ENCODE data around the gene LUC7L.
"Not testable (repeated sequence)": the region's sequence is repeated elsewhere in the genome, so short reads cannot be mapped to it uniquely, and the experiment has no call there.

The LUC7L gene

DNA sequence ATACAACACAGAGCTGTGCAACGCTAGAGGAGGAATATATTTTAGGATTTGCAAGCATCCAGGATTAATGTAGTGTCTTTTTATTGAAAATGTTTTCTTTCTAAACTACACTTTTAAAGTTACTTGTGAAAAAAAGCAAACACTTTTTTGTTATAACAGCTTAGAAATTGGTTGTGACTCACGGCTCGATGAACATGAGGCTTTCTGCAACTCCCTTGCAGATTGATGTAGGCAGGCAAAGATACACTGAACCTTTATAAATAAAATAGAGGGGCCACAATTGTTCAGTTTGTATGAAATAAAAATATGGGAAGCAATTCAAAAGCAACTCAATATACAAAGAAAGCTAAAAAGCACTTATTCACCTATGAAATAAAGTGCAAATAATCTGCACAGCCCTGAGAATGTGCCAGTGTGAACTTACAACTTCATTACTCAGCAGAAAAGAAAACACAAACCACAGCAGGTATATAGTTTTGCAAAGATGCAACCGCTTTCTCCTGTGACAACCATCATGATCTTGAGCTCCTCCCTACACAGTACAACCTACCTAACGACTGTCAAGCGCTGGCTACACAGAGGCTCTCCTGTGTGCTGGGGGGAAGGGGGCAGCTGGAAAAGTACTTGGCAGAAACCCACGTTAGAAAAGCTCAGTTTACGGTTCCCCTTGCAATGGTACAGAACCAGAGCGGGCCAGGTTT lies 948 bp downstream of the LUC7L start:
- no peak for DNase-seq

DNA sequence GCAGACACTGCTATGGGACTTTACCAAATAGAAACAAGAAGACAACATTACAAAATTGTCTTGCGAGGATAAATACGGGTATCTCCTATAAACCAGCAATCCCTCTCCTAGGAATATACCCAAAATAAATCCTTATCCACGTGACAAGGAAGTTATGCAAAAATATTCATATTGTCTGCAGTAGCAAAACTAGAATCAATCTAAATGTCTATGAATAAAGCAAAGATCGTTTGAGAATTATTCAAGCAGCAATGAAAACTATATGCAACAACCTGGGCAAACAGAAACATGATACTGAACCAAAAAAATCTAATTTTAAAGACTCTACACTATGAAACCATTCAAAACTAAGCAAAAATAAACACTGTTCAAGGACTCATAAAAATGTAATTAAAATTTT lies 9.2 kb downstream of the LUC7L start:
- DNase-seq = no peak

DNA sequence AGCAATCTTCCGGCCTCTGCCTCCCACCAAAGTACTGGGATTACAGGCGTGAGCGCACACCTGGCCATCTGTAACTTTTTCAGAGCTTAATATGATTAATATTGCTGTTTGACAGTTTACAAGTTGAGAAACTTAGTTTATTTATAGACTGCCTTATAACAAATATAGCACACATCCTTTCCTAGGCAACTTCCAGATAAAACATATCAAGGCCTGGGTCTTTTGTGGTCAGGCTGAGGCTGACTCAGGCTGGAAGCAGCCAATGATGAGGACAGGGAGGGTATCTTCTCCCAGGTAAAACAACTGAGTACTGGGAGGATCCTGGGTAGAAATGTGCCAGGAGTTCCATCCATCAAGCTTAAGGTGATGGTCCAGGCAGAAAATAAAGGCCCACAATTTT lies 16.2 kb downstream of the LUC7L start:
- DNase-seq = no peak

DNA sequence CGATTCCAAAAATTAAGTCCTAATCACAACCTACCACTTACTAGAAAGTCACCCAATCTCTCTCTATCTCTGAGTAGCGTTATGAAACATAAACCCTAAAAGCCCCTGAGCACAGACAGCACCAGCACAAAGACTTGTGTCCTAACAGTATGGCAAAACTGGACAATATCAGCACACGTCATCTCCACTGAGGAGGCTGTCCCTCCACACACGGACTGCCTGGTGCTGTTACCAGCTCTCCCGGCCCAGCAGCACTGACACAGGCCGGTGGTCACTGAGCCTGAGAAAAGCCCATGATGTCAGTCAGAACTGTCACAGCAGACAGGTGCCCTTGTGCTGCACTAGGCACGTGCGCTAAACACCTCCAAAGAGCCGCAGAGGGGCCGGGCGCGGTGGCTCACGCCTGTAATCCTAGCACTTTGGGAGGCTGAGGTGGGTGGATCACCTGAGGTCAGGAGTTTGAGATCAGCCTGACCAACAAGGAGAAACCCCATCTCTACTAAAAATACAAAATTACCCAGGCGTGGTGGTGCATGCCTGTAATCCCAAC lies 17.5 kb downstream of the LUC7L start:
- not testable (repeated sequence) for DNase-seq

DNA sequence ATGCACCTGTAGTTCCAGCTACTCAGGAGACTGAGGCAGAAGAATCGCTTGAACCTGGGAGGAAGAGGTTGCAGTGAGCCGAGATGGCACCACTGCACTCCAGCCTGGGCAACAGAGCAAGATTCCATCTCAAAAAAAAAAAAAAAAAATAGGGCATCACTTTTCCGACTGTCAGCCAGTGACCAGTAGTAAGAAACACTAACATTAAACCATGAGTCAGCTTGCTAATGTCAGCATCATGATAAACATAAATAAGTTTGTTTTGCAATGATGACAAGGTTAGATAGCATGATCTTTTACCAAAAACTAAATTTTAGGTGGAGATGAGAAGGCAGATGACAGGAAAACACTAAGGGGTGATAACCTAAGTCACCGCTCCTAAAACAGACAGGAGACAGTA lies 19.9 kb downstream of the LUC7L start:
- not testable (repeated sequence) for DNase-seq

DNA sequence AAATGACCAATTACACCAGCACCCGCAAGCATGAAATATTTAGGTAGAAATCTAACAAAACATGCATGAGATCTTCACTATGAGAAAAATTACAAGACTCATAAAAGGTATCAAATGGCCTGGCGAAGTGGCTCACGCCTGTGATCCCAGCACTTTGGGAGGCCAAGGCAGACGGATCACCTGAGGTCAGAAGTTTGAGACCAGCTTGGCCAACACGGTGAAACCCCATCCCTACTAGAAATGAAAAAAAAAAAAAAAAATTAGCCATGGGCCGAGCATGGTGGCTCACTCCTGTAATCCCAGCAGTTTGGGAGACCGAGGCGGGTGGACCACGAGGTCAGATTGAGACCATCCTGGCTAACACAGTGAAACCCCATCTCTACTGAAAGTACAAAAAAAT lies 25.2 kb downstream of the LUC7L start:
- not testable (repeated sequence) for DNase-seq

DNA sequence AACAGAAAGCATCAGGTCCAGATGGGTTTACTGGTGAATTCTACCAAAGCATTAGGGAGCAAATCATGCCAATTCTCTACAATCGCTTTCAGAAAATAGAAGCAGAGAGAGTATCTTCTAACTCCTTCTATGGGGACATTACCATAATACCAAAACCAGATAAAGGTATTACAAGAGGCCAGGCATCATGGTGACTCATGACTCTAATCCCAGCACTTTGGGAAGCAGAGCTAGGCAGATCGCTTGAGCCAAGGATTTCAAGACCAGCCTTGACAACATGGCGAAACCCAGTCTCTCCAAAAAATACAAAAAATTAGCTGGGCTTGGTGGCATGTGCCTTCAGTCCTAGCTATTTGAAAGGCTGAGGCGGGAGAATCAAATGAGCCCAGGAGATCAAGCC lies 26.0 kb downstream of the LUC7L start:
- no peak for DNase-seq

DNA sequence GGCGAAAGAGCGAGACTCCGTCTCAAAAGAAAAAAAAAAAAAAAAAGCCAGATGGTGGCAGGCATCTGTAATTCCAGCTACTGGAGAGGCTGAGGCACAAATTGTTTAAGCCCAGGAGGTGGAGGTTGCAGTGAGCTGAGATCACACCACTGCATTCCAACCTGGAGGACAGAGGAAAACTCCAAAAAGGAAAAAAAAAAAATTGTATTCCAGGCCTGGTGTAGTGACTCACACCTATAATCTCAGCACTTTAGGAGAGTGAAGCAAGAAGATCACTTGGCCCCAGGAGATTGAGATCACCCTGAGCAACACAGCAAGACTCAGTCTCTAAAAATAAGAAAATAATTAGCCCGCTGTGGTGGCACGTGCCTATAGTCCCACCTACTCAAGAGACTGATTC lies 28.9 kb downstream of the LUC7L start:
- DNase-seq = no peak

DNA sequence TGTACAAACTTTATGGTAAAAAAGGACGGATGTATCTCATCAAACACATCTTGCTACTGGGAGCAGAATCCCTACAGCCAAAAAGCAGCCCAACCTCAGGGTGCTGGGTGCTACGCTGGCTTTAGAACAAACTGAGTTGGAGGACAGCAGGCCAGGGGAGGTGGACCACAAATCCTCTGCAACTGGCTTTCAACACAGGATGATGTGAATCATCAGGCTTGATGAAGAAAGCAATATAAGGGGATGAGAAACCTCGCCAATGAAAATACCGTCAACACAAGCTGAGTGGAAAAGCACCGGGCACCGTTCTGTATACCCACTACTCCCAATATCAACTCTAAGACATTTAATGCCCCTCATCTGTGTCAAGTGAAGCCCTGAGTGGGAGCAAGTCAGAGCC lies 34.7 kb downstream of the LUC7L start:
- DNase-seq = no peak

DNA sequence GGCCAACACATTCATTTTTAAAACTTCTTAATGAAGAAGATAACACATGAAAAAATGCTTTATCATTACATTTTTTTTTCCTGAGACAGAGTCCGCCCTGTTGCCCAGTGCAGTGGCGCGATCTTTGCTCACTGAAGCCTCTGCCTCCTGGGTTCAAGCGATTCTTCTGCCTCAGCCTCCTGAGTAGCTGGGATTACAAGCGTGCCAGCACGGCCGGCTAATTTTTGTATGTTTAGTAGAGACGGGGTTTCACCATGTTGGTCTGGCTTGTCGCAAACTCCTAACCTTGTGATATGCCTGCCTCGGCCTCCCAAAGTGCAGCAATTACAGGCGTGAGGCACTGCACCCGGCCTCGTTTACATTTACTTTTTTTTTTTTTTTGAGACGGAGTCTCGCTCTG lies 35.8 kb downstream of the LUC7L start:
- DNase-seq = no peak

DNA sequence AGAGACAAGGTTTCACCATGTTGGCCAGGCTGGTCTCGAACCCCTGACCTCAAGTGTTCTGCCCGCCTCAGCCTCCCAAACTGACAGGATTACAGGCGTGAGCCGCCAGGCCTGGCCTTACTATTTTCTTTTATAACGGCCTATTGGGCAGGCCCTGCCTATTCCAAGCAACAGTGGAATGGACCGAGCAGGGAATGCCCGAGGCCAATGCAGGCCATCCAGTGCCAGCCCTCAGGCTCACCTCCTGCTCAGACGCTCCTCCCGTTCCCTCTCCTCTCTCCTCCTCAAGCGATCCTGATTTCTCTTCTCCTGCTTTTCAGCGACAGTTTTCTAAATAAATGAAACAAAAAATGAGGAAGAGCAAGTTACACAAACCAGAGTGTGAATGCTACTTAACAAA lies 36.6 kb downstream of the LUC7L start:
- DNase-seq = no peak

DNA sequence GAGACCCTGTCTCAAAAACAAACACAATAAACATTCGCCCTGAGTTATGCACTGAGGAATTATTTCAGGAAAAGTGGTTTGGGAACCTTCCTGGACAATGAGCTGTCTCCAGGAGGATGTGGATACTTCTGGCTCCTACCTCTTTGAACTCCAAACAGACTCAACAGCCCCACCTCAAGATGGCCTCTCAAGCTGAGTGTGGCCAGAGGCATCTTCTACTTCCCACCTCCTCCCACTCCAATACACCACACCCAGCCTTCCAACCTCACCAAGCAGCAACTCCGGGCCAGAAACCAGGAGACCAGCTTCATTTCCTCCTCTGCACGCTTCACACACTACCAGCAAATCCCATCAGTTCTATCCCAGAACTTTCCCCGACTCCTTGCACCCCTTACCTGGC lies 37.4 kb downstream of the LUC7L start:
- DNase-seq = no peak

DNA sequence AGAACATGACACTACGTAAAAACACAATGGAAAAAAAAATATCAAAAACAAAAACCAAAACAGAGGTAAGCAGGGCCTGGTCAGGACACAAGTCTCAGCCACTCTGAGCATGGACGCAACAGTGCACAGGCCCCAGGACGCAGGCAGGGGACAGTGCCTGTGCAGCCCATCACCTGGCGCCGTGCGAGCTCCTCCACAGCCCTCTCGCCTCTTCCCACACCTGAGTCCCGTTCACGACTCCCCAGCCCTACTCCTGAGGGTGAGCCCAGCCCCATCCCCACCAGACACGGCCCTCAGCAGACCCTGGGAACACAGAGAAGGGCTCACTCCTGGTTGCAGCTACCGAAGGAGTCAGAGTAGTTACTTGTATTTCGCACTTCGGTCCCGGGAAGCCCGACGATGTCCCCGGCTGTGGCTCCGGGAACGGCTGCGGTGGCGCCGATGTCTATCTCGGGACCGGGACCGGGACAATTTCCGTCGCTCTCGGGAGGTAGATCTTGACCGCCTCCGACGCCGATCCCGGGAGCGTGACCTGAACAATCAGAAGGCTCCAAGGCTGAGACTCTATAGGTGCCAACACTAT lies 39.6 kb downstream of the LUC7L start:
- DNase-seq = no peak

DNA sequence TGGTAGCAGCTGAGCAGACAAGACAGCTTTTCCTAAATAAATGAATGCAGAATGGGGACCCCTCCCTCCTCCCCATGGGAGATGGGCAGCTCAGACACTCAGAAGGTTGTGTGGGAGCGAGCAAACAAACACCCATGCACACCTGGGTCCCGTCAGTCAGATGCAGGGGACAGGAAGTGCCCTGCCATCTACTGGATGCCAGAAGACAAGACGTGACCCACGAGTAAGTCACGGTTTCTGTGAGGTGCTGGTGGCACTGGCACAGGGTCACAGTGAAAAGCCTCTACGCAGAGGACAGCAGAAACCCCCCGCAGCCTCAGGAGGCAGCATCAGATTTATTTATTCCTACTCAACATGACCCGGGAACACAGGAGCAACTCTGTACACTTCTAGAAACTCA lies 40.6 kb downstream of the LUC7L start:
- no peak for DNase-seq

DNA sequence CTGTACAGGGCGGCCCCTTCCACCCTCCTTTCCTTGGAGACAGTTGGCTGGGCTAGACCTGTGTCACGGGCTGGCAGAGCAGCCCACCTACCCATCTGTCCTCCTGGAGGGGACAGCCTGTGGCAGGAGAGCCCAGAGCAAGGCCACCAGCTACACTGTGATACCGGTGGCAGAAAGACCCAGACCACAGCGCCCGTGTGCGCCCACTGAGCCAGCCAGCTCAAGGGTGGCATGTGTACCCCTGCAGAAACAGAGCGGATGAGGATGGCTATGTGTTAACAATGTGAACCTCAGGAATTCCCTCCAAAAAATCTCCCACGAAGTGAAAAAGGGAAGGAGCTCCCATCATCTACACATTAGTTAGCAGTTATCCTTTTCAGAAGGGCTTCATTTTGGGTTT lies 41.9 kb downstream of the LUC7L start:
- DNase-seq = no peak

DNA sequence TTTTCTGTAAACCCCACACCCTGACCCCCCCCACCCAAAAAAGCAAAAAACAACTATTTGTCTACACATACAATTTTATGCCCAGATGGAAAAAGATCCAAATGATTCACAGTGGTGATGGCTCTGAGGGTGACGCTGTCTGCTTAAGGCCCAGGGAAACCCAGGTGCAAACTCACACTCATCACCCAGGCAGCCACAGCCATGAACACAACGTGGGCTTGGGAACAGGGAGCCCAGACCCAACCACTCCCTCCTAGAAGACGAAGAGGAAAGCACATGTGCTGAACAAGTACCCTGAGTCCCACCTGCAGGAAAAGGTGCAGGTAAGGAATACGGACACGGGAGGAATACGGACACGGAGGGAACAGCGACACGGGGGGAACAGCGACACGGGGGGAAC lies 43.6 kb downstream of the LUC7L start:
- no peak for DNase-seq

DNA sequence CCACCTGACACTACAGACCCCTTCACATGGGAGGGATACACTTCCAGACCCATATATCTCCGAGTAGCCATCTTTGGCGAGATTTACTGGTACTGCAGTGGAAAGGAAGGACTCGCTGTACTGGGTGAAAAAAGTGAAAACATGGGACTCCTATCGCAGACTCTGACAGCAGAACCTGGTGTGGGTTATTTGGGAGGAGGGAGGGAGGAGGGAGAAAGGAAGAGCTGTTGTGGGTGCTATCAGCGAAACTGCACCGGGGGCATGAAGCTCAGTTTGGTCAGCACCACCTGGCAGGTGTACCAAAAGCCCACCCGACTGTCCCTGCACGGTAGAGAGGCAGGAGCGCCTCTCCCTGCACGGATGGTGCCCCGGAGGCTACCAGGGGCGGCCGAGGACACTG lies 44.0 kb downstream of the LUC7L start:
- no peak for DNase-seq

DNA sequence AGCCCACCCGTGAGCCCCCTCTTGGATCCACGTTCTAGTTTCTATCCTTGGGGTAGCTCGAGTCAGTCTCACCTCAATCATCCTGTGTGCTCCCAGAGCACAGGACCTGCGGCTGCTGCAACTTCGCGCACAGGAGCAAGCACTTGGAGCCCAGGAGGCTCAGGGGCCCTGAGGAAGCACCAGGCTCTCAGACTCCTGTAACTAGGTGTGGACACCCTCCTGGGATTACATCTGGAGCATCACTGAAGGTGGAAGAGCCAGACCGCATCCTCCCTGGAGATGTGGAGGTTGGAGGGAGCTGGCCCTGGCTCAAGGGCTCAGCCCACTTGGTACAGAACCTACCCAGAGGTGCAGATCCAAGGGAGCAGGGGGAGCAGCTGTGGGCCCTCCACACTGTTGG lies 46.2 kb downstream of the LUC7L start:
- DNase-seq = no peak

DNA sequence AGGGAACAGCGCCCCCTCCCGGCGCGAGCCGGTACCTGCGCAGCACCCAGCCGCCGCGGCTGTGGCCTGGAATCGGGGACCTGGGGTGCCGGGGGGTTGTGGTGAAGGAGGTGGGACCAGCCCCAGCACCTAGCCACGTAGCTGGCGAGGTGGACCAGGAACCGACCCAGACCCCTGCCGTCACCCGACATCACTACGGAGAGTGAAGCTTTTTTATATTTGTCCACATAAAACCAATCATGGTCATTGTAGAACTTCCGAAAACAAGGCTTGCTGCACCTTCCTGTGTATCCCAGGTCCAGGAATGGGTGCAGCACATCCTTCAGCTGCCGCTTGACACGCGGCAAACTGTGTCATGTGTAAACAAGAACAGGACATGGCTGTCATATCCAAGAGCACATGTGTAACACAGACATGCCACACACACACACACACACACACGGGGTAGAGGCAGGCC lies 47.7 kb downstream of the LUC7L start:
- DNase-seq = no peak

DNA sequence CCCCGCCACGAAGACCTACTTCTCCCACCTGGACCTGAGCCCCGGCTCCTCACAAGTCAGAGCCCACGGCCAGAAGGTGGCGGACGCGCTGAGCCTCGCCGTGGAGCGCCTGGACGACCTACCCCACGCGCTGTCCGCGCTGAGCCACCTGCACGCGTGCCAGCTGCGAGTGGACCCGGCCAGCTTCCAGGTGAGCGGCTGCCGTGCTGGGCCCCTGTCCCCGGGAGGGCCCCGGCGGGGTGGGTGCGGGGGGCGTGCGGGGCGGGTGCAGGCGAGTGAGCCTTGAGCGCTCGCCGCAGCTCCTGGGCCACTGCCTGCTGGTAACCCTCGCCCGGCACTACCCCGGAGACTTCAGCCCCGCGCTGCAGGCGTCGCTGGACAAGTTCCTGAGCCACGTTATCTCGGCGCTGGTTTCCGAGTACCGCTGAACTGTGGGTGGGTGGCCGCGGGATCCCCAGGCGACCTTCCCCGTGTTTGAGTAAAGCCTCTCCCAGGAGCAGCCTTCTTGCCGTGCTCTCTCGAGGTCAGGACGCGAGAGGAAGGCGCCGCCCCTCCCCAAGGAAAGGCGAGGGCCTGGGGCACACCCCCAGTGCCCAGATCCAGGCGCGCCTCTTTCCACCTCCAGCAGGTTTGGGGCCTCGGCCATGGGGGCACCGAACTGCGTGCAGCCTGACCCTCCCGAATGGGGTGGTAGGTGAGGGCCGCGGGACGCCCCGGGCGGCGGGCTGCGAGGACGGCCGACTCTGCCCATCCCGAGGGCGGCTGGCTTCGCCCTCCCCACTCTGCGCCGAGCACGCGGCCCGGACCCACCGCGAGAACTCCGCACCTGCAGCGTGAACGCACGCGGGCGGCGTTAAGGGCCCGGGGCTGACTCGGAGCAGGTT lies 48.3 kb downstream of the LUC7L start:
- DNase-seq = no peak

DNA sequence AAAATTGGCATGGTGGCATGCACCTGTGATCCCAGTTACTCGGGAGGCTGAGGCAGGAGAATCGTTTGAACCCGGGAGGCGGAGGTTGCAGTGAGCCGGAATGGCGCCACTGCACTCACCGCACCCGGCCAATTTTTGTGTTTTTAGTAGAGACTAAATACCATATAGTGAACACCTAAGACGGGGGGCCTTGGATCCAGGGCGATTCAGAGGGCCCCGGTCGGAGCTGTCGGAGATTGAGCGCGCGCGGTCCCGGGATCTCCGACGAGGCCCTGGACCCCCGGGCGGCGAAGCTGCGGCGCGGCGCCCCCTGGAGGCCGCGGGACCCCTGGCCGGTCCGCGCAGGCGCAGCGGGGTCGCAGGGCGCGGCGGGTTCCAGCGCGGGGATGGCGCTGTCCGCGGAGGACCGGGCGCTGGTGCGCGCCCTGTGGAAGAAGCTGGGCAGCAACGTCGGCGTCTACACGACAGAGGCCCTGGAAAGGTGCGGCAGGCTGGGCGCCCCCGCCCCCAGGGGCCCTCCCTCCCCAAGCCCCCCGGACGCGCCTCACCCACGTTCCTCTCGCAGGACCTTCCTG lies 49.1 kb downstream of the LUC7L start, which contains the start of gene HBQ1:
Gene HBQ1 (plus strand): TSS at position 359 of the 575 bp plus-strand sequence. CDS start 28 bp downstream, at position 387.
- DNase-seq = no peak

DNA sequence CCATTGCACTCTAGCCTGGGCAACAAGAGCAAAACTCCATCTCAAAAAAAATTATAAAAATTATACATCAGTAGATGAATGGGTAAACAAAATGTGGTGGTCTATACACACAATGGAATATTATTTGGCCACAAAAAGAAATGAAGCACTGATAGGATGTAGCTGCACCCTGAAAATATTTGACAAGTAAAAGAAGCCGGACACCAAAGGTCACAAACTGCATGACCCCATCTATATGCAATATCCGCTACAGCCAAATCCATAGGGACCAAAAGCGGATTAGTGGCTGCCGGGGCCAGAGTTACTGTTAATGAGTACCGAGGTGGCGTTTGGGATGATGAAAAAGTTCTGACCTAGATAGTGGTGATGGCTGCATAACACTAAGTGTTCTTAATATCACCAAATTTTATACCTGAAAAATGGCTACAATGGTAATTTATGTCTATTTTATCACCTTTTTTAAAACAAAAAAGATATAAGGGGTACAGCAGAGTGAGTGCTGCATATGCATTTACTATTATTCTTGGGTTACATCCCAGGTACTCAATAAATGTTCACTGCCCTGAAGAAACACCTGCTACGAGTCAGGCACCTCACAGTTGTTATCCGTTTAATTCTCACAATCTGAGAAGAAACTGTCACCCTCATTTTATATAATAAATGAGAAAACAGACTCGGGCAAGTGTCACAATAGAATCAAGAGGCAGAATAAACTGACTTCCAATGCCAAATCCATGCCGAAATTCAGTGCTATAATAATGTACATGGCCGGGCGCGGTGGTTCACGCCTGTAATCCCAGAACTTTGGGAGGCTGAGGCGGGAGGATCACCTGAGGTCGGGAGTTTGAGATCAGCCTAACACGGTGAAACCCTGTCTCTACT lies 49.8 kb downstream of the LUC7L start:
- DNase-seq = no peak

Data from NCI-H510A (cell line).